Body of pancreas (tissue), 4 donors: ENCODE data around the gene ARHGAP27.

Source experiments
- POLR2A ChIP-seq, 3 donors: fragments of 450-650 bp; IDR thresholded peaks; one replicate each; pipeline ENCODE4 v1.6.1; 2016; ENCODE audit warnings: antibody characterized with exemption in 3 of 3, mild to moderate bottlenecking in 2 of 3
- TF ChIP-seq, protein P1 (sequence below), 7 experiments: fragments of 450-650 bp in 4 of 7; fragments of 200-600 bp in 3 of 7; sonication (generic) in 3 of 7; IDR thresholded peaks; one replicate each; pipeline ENCODE4 v1.5.1; 2016 to 2019; ENCODE audit warnings: antibody characterized with exemption in 7 of 7

DNA sequence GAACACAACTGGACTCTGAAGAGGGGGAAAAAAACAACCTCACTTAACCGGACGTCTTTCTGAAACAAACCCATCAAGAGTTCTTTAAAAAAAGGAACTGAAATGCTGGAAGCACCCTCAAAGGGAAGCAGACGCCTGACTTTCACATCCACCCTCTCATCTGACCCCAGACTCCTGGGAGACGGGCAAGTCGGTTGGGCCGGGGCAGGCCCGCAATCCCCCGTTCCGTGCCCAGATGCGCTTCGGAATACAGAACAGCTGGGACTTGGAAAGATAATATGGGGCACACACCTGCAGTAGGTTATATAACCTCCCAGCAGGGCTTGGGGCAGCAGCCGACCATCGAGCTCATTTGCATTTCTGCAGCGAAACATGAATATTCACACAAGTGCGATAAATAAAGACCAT is 3.7 kb downstream of the ARHGAP27 start:
- TF ChIP-seq, protein P1, sequence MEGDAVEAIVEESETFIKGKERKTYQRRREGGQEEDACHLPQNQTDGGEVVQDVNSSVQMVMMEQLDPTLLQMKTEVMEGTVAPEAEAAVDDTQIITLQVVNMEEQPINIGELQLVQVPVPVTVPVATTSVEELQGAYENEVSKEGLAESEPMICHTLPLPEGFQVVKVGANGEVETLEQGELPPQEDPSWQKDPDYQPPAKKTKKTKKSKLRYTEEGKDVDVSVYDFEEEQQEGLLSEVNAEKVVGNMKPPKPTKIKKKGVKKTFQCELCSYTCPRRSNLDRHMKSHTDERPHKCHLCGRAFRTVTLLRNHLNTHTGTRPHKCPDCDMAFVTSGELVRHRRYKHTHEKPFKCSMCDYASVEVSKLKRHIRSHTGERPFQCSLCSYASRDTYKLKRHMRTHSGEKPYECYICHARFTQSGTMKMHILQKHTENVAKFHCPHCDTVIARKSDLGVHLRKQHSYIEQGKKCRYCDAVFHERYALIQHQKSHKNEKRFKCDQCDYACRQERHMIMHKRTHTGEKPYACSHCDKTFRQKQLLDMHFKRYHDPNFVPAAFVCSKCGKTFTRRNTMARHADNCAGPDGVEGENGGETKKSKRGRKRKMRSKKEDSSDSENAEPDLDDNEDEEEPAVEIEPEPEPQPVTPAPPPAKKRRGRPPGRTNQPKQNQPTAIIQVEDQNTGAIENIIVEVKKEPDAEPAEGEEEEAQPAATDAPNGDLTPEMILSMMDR (IDR thresholded peaks at IDR 0.05) = no peak
- no peak for TF ChIP-seq POLR2A (IDR thresholded peaks at IDR 0.05)
